Fibroblast of the aortic adventitia (primary cell): ENCODE data around the gene TRAP1. TPM values are rescaled to one million over a fixed set of nuclear protein-coding genes. Genes with fewer than 3 reads are reported as not detected.

Experiments
- DNase-seq: peaks from one replicate; pipeline ENCODE4 v3.0.0-alpha.2; 2010; ENCODE audit warnings: low read depth
- H3K4me3 ChIP-seq: 2 replicates; pipeline ENCODE4 v1.5.1; 2011; ENCODE audit warnings: low read depth, mild to moderate bottlenecking, control low read depth, low read length, moderate library complexity
- CTCF ChIP-seq: IDR thresholded peaks from 2 replicates; pipeline ENCODE4 v1.5.1; 2011; ENCODE audit warnings: mild to moderate bottlenecking, low read length, control low read depth, inconsistent platforms; ENCODE audit not compliant: insufficient read depth
- total RNA-seq: library from RNA; depleted of rRNA; stranded (reverse); fragments of >200 nt; gene quantifications from 2 replicates; pipeline ENCODE4 v1.2.3, GENCODE V29; 2012; ENCODE audit warnings: low replicate concordance

Gene TRAP1
- total RNA-seq, 1 donor = 66.0 TPM

GRCh38 chr16:3738128-3738527 is 20.8 kb upstream of the TRAP1 start:
- DNase-seq = no peak
- H3K4me3 ChIP-seq = no peak overlapping the region
- no peak for TF ChIP-seq CTCF

GRCh38 chr16:3737181-3737580 is 19.9 kb upstream of the TRAP1 start:
- DNase-seq = no peak
- TF ChIP-seq CTCF = no peak
- H3K4me3 ChIP-seq = no peak overlapping the region

GRCh38 chr16:3736116-3736515 is 18.8 kb upstream of the TRAP1 start:
- H3K4me3 ChIP-seq = no peak overlapping the region
- DNase-seq = no peak
- no peak for TF ChIP-seq CTCF

- DNase-seq = no peak
- no peak for TF ChIP-seq CTCF
- H3K4me3 ChIP-seq = no peak overlapping the region
Observed at GRCh38 chr16:3735541-3735940, 18.2 kb upstream of the TRAP1 start.

GRCh38 chr16:3734758-3735221 is 17.5 kb upstream of the TRAP1 start:
- H3K4me3 ChIP-seq = no peak overlapping the region
- DNase-seq = no peak
- TF ChIP-seq CTCF = no peak

GRCh38 chr16:3734084-3734757 is 16.9 kb upstream of the TRAP1 start:
- TF ChIP-seq CTCF = no peak
- no peak for DNase-seq
- no peak overlapping the region for H3K4me3 ChIP-seq

- no peak for TF ChIP-seq CTCF
- DNase-seq = no peak
- H3K4me3 ChIP-seq = no peak overlapping the region
Observed at GRCh38 chr16:3732171-3732570, 14.8 kb upstream of the TRAP1 start.
